ENCODE measurements around the gene PRKN.

The PRKN gene

GRCh38 chr6:162450358-162450757 is 277.2 kb downstream of the PRKN start:
- no peak overlapping the region for H3K27ac ChIP-seq
- TF ChIP-seq CTCF (conservative IDR thresholded peaks at IDR 0.05): no peak

GRCh38 chr6:162448294-162448693 is 279.3 kb downstream of the PRKN start:
- TF ChIP-seq CTCF (conservative IDR thresholded peaks at IDR 0.05): no peak
- no peak overlapping the region for H3K27ac ChIP-seq

- TF ChIP-seq CTCF (conservative IDR thresholded peaks at IDR 0.05): no peak
Observed at GRCh38 chr6:162443101-162443500, 284.5 kb downstream of the PRKN start.

GRCh38 chr6:162442687-162443086 is 284.9 kb downstream of the PRKN start:
- TF ChIP-seq CTCF (conservative IDR thresholded peaks at IDR 0.05): peak; percentile 49
- no peak overlapping the region for H3K27ac ChIP-seq

More at GRCh38 chr6:162443101-162443500, 284.5 kb downstream of the PRKN start:
- H3K27ac ChIP-seq: no peak overlapping the region

GRCh38 chr6:162441991-162442390 is 285.6 kb downstream of the PRKN start:
- no peak overlapping the region for H3K27ac ChIP-seq
- TF ChIP-seq CTCF (conservative IDR thresholded peaks at IDR 0.05): no peak

- no peak overlapping the region for H3K27ac ChIP-seq
- TF ChIP-seq CTCF (conservative IDR thresholded peaks at IDR 0.05): no peak
Observed at GRCh38 chr6:162438980-162439379, 288.6 kb downstream of the PRKN start.

- no peak overlapping the region for H3K27ac ChIP-seq
- no peak for TF ChIP-seq CTCF (conservative IDR thresholded peaks at IDR 0.05)
Observed at GRCh38 chr6:162435071-162435470, 292.5 kb downstream of the PRKN start.

- no peak for TF ChIP-seq CTCF (conservative IDR thresholded peaks at IDR 0.05)
- H3K27ac ChIP-seq: no peak overlapping the region
Observed at GRCh38 chr6:162421004-162421403, 306.6 kb downstream of the PRKN start.

Data from VCaP (cell line).